T1000 (cell line): ENCODE measurements around the gene NTRK2.
A peak's percentile ranks its signal among the peaks of the same experiment; 100 is the strongest.

Experiments used
- DNase-seq: peaks from one replicate; lab custom pipeline; 2025; ENCODE audit warnings: mixed read lengths; lab: John Stamatoyannopoulos, UW

The NTRK2 gene

GRCh38 chr9:84736081-84736480, 66.6 kb downstream of the NTRK2 start:
- no peak for DNase-seq

GRCh38 chr9:84736536-84736935, 67.0 kb downstream of the NTRK2 start:
- no peak for DNase-seq

DNA sequence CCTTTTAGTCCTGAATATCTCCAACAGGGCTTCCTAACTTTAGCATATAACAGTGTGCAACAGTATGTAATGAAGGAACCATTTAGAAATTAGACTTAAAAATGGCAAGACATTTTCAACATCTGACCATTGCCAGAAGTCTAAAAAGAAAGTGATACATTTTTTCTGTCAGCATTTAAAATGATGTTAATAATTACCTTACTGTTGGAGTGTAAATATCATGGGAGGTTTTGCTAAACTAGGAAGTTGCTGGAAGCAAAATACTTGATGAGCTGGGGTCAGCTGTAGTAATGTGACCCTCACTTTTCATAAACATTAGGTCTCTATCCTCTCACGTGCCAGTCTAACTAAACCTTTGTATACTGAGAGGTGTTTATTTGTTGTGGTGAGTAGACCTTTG, 68.8 kb downstream of the NTRK2 start:
- DNase-seq = no peak

- no peak for DNase-seq
Measured at GRCh38 chr9:84742261-84742660, 72.7 kb downstream of the NTRK2 start.

DNA sequence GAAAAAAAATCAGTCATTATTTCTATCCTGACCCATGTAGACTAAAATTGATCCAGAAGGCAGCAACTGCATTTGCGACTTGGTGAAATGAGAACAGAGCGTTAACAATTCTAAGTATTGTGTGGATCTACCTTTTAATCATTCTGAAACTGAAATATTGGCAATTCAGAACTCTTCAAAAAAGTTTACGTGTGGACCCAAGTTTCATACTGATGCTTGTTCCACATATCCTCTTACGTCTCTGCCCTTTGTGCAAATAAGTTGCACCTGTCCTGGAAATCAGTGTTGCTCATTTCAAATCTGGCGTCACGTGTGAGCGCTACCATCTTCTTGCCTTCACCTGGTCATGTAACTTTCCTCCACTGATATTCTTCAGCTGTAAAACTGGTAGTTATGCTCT, 74.7 kb downstream of the NTRK2 start:
- no peak for DNase-seq

GRCh38 chr9:84744726-84745125, 75.2 kb downstream of the NTRK2 start:
- DNase-seq = no peak

- DNase-seq = no peak
Measured at GRCh38 chr9:84748112-84748511, 78.6 kb downstream of the NTRK2 start.

- DNase-seq = no peak
Measured at GRCh38 chr9:84750152-84750865, 80.8 kb downstream of the NTRK2 start.

GRCh38 chr9:84751921-84752320, 82.4 kb downstream of the NTRK2 start:
- no peak for DNase-seq

GRCh38 chr9:84754461-84754860, 84.9 kb downstream of the NTRK2 start:
- DNase-seq = no peak

DNA sequence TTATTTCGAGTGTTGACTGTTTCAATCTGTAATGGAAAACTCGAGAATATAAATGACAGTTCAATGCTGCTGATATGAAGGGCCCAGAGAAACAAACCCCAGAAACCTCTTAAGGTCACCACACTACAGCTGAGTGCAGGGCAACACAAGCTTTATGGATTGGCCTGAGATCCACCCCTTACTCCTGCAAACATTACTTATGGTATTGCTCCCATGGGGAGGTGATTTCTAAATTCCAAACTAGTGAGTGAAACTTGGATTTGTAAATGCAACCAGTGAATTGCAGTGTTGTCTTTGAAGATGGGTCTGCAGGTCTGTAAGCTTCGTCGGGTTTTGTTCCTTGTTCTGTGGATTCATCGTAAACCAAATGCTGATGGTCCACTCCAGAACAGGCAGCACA, 85.4 kb downstream of the NTRK2 start:
- DNase-seq = peak; percentile 22

GRCh38 chr9:84755380-84755779, 85.9 kb downstream of the NTRK2 start:
- DNase-seq = no peak

- no peak for DNase-seq
Measured at GRCh38 chr9:84756171-84756570, 86.6 kb downstream of the NTRK2 start.

DNA sequence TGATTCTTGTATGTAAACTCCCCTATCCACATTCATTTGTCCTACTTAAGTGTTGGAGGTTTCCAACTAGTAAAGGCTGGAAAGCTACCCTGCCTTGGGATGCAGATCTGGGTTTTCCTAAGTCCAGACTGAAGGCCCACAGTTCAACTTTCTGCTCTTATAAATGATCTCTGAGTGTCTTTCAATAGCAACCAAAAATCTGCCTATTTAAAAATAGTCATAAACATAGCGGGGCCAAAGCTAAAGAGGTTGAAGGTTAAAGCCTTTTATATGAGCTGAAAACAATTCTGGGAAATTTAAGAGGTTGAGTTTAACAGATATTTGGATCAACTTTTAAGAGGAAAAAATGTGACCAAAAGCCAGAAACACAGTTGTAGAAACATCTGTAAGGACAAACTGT, 87.2 kb downstream of the NTRK2 start:
- DNase-seq = no peak

DNA sequence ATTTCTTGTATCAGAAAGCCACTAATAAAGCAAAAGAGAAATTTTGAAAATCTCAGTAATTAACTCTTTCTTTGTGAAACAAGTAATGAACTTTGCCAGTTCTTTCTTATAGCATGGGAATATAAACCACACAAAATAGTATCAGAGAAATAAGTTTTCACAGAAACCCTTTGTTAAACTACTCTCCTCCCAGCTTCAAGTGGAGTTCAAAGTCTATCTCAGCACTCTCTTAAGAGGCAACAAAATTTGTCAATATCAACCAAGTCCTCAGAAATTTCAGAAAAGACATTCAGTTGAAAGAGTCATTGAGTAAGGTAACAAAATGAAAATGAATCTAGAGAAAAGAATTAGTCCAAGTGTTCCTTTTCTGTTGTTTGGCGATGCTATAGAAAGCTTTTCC, 89.3 kb downstream of the NTRK2 start:
- no peak for DNase-seq

DNA sequence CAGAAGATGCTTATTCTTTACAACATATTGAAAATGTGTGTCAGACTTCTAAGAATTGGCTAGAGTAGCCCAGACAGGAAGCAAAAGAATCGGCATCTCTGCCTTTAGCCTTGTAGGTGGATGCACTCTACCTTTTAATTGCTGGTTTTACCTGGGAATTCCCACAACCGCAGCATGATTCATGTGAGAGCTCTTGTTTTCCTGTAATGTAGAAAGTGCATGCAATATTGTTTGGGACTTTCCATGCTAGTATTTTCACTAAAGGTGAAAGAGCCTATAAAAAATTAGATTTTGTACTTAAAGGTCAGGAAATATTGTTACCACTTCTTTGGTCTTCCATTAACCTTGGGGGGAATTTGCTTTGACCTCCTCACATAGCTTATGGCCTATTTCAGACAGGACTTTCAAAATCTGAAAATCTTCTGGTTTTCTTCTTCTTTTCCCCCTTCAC, 89.8 kb downstream of the NTRK2 start:
- no peak for DNase-seq

DNA sequence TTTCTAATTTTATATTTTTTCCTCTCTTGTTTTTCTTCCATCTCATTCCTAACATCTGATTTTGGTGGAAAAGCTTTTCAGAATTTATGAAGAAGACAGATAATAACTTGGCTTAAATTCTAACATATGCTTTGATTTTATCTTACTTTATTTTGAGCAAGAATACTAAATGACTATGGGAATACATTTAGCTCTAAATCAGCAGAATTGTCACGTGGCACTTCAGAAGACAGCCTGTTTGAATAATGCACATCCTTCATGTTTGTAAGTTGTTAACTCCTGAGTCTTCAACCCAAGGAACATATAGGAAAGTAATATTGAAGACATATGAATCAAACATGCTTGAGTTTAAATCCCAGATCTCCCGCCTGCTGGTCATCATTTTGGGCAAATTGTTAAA, 90.3 kb downstream of the NTRK2 start:
- DNase-seq = no peak

DNA sequence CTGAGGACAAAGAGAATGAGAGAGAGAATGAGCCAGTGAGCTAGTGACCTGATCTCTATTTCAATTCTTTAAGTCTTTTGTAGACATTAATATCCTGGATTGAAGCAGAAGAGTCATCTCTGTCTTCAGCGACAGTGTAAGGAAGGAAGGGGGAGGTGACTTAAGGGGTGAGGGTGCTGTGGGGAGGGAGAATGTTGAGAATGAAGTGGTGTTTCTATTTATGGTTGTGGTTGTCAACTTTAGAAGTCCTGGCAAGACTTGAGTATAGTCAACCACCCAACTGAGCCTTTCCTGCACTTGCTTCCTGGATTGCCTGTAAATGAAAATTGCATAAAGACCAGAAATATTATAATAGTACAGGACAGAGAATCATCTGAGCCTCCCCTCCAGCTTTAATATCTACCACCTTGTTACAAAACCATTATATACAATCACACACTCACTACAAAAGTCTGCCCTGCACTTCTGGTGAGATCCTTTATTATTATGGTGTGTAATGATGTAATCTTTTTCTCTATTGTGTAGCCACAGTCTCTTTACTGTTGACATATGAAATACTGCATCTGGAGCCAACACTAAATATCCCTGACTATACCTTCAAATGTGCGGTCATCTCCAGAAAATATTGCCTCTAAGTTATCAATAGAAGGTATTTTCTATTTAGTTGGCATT, 91.7 kb downstream of the NTRK2 start:
- no peak for DNase-seq

GRCh38 chr9:84772511-84772910, 103.0 kb downstream of the NTRK2 start:
- no peak for DNase-seq

DNA sequence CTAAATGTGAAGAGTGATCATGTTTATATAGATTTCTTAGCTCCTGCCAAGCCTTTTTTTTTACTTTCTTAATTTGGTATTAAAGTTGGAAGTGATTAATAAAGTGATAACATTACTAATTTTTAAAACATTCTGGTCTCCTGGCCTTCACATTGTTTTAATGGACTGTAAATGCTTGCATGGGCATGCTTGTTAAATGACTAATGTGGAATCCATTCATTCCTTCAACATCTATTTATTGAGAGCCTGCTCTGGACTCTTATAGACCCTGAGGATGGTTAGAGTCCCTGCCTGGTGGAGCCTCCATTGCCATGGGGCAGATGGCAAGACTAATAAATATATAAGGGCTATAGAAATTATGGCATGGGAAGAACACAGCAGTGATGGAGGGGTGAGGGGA, 103.5 kb downstream of the NTRK2 start:
- no peak for DNase-seq

- no peak for DNase-seq
Measured at GRCh38 chr9:84775056-84775643, 105.6 kb downstream of the NTRK2 start.

- no peak for DNase-seq
Measured at GRCh38 chr9:84778570-84778969, 109.0 kb downstream of the NTRK2 start.

GRCh38 chr9:84779883-84780282, 110.4 kb downstream of the NTRK2 start:
- DNase-seq = no peak
